GM12878 (cell line): Measurements from ENCODE around the gene LYZL1. TPM values are rescaled to one million over a fixed set of nuclear protein-coding genes. Genes with fewer than 3 reads are reported as not detected.

ENCODE experiments used
- ATAC-seq: fragments of 200-7000 bp; cut with Tn5 transposase; 3 replicates; pipeline ENCODE4 v1.9.1; 2020; ENCODE audit warnings: mild to moderate bottlenecking, moderate library complexity
- BruUV-seq: library from RNA; stranded (reverse); fragments of 400-500 nt; replicated peaks from 2 replicates; lab custom pipeline; 2021; lab: Mats Ljungman, UMichigan
- CTCF ChIA-PET: fragments of 300-600 bp; sonication (Branson Sonifier 250); formaldehyde crosslinking; extraction: SDS; loops from one replicate; lab custom pipeline; 2021; ENCODE audit warnings: inconsistent platforms; lab: Yijun Ruan, JAX
- POLR2A ChIA-PET: fragments of 350-600 bp; formaldehyde crosslinking; extraction: SDS; loops from one replicate; lab custom pipeline; 2021; ENCODE audit warnings: inconsistent platforms; lab: Charles Lee
- RAD21 ChIA-PET: fragments of 300-600 bp; sonication (Branson Sonifier 250); formaldehyde crosslinking; loops from one replicate; lab custom pipeline; 2023; ENCODE audit warnings: antibody characterized with exemption; ENCODE audit not compliant: unreplicated experiment; lab: Charles Lee
- SMC1A ChIA-PET: fragments of 300-600 bp; sonication (Branson Sonifier 250); formaldehyde crosslinking; loops from one replicate; lab custom pipeline; 2023; ENCODE audit not compliant: unreplicated experiment, uncharacterized antibody; lab: Charles Lee
- DNase-seq: peaks from one replicate; pipeline ENCODE4 v3.0.0-alpha.2; 2011; ENCODE audit warnings: low read depth, low spot score
- FAIRE-seq: peaks from 3 replicates; lab custom pipeline; 2011; peaks lifted over from hg19 to GRCh38; lab: Jason Lieb, UNC
- H2AFZ ChIP-seq: 2 replicates; pipeline ENCODE4 v1.6.0; 2011; ENCODE audit warnings: low read depth, low read length, control low read depth; ENCODE audit not compliant: control insufficient read depth
- H3K27ac ChIP-seq: 2 replicates; pipeline ENCODE4 v1.5.1; 2011; ENCODE audit warnings: control low read depth; ENCODE audit not compliant: control insufficient read depth, insufficient read depth
- H3K27me3 ChIP-seq, 2 experiments: replicated peaks in 1 of 2; 2 replicates each; pipeline versions ENCODE4 v1.6.0 to v1.6.1; 2011; ENCODE audit warnings: low read length in 1 of 2; ENCODE audit not compliant: control insufficient read depth in 2 of 2, insufficient read depth in 2 of 2
- H3K36me3 ChIP-seq, 2 experiments: 2 replicates each; pipeline ENCODE4 v1.5.1; 2011; ENCODE audit warnings: low read length in 1 of 2; ENCODE audit not compliant: control insufficient read depth in 2 of 2, insufficient read depth in 2 of 2
- H3K4me1 ChIP-seq: 2 replicates; pipeline ENCODE4 v1.6.1; 2011; ENCODE audit warnings: mild to moderate bottlenecking, low read length, moderate library complexity, mixed read lengths; ENCODE audit not compliant: control insufficient read depth, insufficient read depth
- H3K4me2 ChIP-seq: 2 replicates; pipeline ENCODE4 v1.6.0; 2011; ENCODE audit warnings: control low read depth; ENCODE audit not compliant: control insufficient read depth, insufficient read depth
- H3K4me3 ChIP-seq: fragments of 200-600 bp; sonication (generic); 2 replicates; pipeline ENCODE4 v1.5.1; 2016
- H3K79me2 ChIP-seq: 2 replicates; pipeline ENCODE4 v1.6.0; 2011; ENCODE audit warnings: low read length; ENCODE audit not compliant: control insufficient read depth, insufficient read depth
- H3K9ac ChIP-seq: 2 replicates; pipeline ENCODE4 v1.8.0; 2011; ENCODE audit warnings: low read length, control low read depth, mixed read lengths; ENCODE audit not compliant: control insufficient read depth, insufficient read depth
- H3K9me3 ChIP-seq: replicated peaks from 3 replicates; pipeline ENCODE4 v1.5.1; 2011; ENCODE audit warnings: mild to moderate bottlenecking, low read length; ENCODE audit not compliant: control insufficient read depth, insufficient read depth
- H4K20me1 ChIP-seq: 2 replicates; pipeline ENCODE4 v1.6.0; 2011; ENCODE audit not compliant: control insufficient read depth, insufficient read depth
- ATF7 ChIP-seq: fragments of 450-650 bp; IDR thresholded peaks from 2 replicates; pipeline ENCODE4 v1.6.1; 2016; ENCODE audit warnings: low read depth, mild to moderate bottlenecking
- CHD4 ChIP-seq: fragments of 200-600 bp; sonication (generic); IDR thresholded peaks from 2 replicates; pipeline ENCODE4 v1.6.1; 2016; ENCODE audit warnings: mild to moderate bottlenecking
- CREB1 ChIP-seq: IDR thresholded peaks from 2 replicates; pipeline ENCODE4 v1.6.1; 2012; ENCODE audit warnings: low read depth, mild to moderate bottlenecking, inconsistent platforms
- EGR1 ChIP-seq, 2 experiments: IDR thresholded peaks; 1 replicate in 1 of 2; 2 replicates in 1 of 2; pipeline ENCODE4 v1.6.1; 2011 to 2012; ENCODE audit warnings: low read depth in 2 of 2, low read length in 2 of 2, borderline replicate concordance in 1 of 2, mild to moderate bottlenecking in 1 of 2, moderate library complexity in 1 of 2
- IKZF2 ChIP-seq, 2 experiments: fragments of 450-650 bp; IDR thresholded peaks; 2 replicates each; pipeline ENCODE4 v1.6.1; 2017; ENCODE audit warnings: mild to moderate bottlenecking in 2 of 2, moderate library complexity in 2 of 2
- KDM1A ChIP-seq: fragments of 200-600 bp; sonication (generic); IDR thresholded peaks from 2 replicates; pipeline ENCODE4 v1.6.1; 2016; ENCODE audit warnings: borderline replicate concordance
- KLF5 ChIP-seq: fragments of 450-650 bp; IDR thresholded peaks from 2 replicates; pipeline ENCODE4 v1.6.1; 2014; ENCODE audit warnings: mild to moderate bottlenecking; ENCODE audit not compliant: partially characterized antibody
- MEF2B ChIP-seq: fragments of 450-650 bp; IDR thresholded peaks from 2 replicates; pipeline ENCODE4 v1.6.1; 2018; ENCODE audit warnings: mild to moderate bottlenecking, moderate library complexity; ENCODE audit not compliant: partially characterized antibody, poor library complexity, severe bottlenecking
- MTA3 ChIP-seq: IDR thresholded peaks from 2 replicates; pipeline ENCODE4 v1.6.1; 2012; ENCODE audit warnings: low read length, inconsistent platforms, borderline replicate concordance
- NR2C2 ChIP-seq: IDR thresholded peaks from 2 replicates; pipeline ENCODE4 v1.6.1; 2011; ENCODE audit warnings: borderline replicate concordance, low read depth; ENCODE audit not compliant: control insufficient read depth, insufficient read length
- POU2F2 ChIP-seq: IDR thresholded peaks from 3 replicates; pipeline ENCODE4 v1.6.1; 2011; ENCODE audit warnings: low read depth, mild to moderate bottlenecking, low read length, borderline replicate concordance
- RCOR1 ChIP-seq: conservative IDR thresholded peaks from 2 replicates; pipeline ENCODE4 v1.6.1; 2012; ENCODE audit warnings: low read depth, low read length, improper control_type of control experiment
- RUNX3 ChIP-seq: IDR thresholded peaks from 2 replicates; pipeline ENCODE4 v1.6.1; 2012; ENCODE audit warnings: low read length, inconsistent platforms
- SREBF1 ChIP-seq: IDR thresholded peaks from 2 replicates; pipeline ENCODE4 v1.6.1; 2012; ENCODE audit warnings: mild to moderate bottlenecking, low read length
- WGBS: methylation state at CpG from one replicate; pipeline ENCODE4 v1.1.6; 2016; ENCODE audit warnings: low lambda C conversion rate; ENCODE audit not compliant: insufficient replicate concordance, insufficient coverage; ENCODE audit errors: missing lambda C conversion rate; 5-methylcytosine and 5-hydroxymethylcytosine counted together
- in situ Hi-C: fragments of 300-500 bp; cut with MboI; formaldehyde crosslinking; loops from 9 replicates; pipeline ENCODE4 v1.14.3; 2018; ENCODE audit warnings: mixed read lengths
- intact Hi-C: fragments of 100-400 bp; cut with micrococcal nuclease; formaldehyde crosslinking; loops from one replicate; pipeline ENCODE4 v1.14.2; 2022; ENCODE audit not compliant: unreplicated experiment
- polyA plus RNA-seq, 11 experiments: library from polyadenylated mRNA; depleted of rRNA in 4 of 11; unstranded in 6 of 11; stranded (reverse) in 5 of 11; fragments of >200 nt; fragmentation: Nextera tagmentation in 4 of 11; fragmentation: Illumina TruSeq in 1 of 11; extraction: Ambion mirVana in 4 of 11; extraction: Trizol in 1 of 11; gene quantifications; 1 replicate in 1 of 11; 2 replicates in 10 of 11; pipeline versions ENCODE4 v1.2.1 to v1.2.3, GENCODE V29; 2011 to 2016; ENCODE audit warnings: inconsistent platforms in 2 of 11, missing spikeins in 2 of 11, low read depth in 1 of 11
- total RNA-seq, 4 experiments: library from RNA; depleted of rRNA in 3 of 4; stranded (reverse); fragments of >200 nt in 3 of 4; fragmentation: Illumina TruSeq in 1 of 4; extraction: Trizol in 1 of 4; gene quantifications; 2 replicates each; pipeline versions ENCODE4 v1.2.1 to v1.2.3, GENCODE V29; 2013 to 2021
- TF ChIP-seq, protein P1 (sequence below): fragments of 450-650 bp; IDR thresholded peaks from 2 replicates; pipeline ENCODE4 v1.6.1; 2017; ENCODE audit warnings: mild to moderate bottlenecking, low read depth, inconsistent platforms; ENCODE audit not compliant: poor library complexity, severe bottlenecking
- TF ChIP-seq, protein P2 (sequence below): IDR thresholded peaks from 2 replicates; pipeline ENCODE4 v1.6.1; 2012; ENCODE audit warnings: low read depth, low read length, improper control_type of control experiment

The LYZL1 gene
- total and polyA plus RNA-seq, 10 of the 15 experiments (the other 5 are each of a cell fraction or from before 2014, with no cell fraction given) = not detected

DNA sequence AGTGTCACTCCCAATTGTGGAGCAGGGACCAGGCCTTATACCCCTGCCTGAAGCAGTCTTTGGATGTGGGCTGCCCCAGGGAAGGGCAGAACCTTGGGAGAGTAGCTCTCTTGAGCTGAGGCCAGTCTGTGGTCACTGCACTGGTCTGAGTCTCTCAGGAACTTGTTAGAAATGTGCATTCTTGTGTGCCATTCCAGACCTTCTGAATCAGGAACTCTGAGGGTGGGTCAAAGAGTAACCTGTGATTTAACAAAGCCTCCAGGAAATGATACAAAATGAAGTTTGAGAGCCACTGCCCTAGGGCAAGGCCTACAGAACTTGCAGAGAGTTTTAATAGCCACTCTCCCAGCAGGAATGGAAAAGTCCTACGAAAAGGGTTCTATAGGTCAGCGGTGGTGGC, 68.1 kb downstream of the LYZL1 start:
- no peak for FAIRE-seq
- Histone ChIP-seq H4K20me1 (no peaks in the 10 kb centered on the region), H3K4me2 (no peak overlapping the region), H3K27me3 (no peaks in the 10 kb centered on the region), H3K27ac (no peak overlapping the region), H3K4me1 (no peaks in the 10 kb centered on the region), H3K9ac (no peak overlapping the region), H3K9me3 (no peaks in the 10 kb centered on the region), H3K36me3 (no peaks in the 10 kb centered on the region), H2AFZ (no peak overlapping the region), H3K4me3 (no peak overlapping the region), H3K79me2 (no peaks in the 10 kb centered on the region)
- in situ Hi-C loops (no loop called here), intact Hi-C loops (no loop called here)
- RAD21 ChIA-PET = no interaction called here
- POLR2A ChIA-PET = no interaction called here
- 40% methylated on average over 2 of the region's 2 CpGs for WGBS
- no peak for ATAC-seq
- SMC1A ChIA-PET = no interaction called here
- BruUV-seq = no TSS peak
- no peak for DNase-seq
- CTCF ChIA-PET = no interaction called here
- no peak for TF ChIP-seq SREBF1

DNA sequence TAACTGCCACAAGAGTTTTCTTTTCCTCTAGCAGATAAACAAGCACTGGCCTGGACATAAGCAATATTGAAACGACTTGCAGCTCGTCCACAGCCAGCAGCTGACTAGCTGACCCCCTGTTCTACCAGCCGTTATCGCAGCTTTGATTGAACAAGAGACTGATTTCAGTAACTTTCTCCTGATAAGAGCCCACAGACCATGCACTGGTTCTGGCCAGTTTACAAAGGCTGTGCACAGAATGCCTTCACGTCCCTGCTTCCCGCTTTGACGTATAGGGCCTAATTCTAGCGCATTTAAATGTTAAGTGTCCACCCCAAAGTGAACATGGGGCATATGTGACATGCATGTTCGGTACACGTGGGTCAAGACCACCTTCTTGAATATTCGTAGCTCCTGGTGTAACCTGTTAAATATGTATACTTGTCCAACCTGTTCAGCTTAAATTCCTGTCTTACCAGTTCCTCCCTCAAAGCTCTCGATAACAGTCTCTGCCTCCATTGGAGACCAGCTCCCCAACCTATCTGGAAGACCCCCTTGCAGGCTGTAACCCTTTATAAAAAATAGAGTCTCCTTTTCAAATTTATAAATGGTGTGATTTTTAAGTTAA, 69.2 kb downstream of the LYZL1 start:
- Histone ChIP-seq H3K4me3 (no peak overlapping the region), H3K79me2 (no peaks in the 10 kb centered on the region), H4K20me1 (no peaks in the 10 kb centered on the region), H3K27ac (no peak overlapping the region), H3K9ac (no peak overlapping the region), H2AFZ (no peak overlapping the region), H3K27me3 (no peaks in the 10 kb centered on the region), H3K9me3 (no peaks in the 10 kb centered on the region), H3K36me3 (no peaks in the 10 kb centered on the region), H3K4me1 (no peaks in the 10 kb centered on the region), H3K4me2 (no peak overlapping the region)
- no peak for FAIRE-seq
- DNase-seq = no peak
- ChIA-PET CTCF (no interaction called here), POLR2A (no interaction called here), SMC1A (interaction anchor here (0.5 to 1.1 kb wide), 2 partner anchors 53 to 113 kb away, joined by 3 read pairs; no protein-coding TSS in a partner anchor), RAD21 (no interaction called here)
- intact Hi-C loops = no loop called here
- BruUV-seq = no TSS peak
- ATAC-seq = no peak
- in situ Hi-C loops = no loop called here
- WGBS = 32% methylated on average over 12 of the region's 12 CpGs
- TF ChIP-seq RCOR1 (no peak), KDM1A (no peak), POU2F2 (no peak), RUNX3 (no peak), KLF5 (no peak), CREB1 (no peak), NR2C2 (no peak), CHD4 (no peak), IKZF2 (IDR thresholded peaks at IDR 0.05) (no peak), EGR1 (IDR thresholded peaks at IDR 0.05; ENCODE audit: borderline replicate concordance in 1 of 2, low read depth in 2 of 2, low read length in 2 of 2) (no peak), ATF7 (no peak), MTA3 (no peak), MEF2B (no peak)
- TF ChIP-seq, protein P1, sequence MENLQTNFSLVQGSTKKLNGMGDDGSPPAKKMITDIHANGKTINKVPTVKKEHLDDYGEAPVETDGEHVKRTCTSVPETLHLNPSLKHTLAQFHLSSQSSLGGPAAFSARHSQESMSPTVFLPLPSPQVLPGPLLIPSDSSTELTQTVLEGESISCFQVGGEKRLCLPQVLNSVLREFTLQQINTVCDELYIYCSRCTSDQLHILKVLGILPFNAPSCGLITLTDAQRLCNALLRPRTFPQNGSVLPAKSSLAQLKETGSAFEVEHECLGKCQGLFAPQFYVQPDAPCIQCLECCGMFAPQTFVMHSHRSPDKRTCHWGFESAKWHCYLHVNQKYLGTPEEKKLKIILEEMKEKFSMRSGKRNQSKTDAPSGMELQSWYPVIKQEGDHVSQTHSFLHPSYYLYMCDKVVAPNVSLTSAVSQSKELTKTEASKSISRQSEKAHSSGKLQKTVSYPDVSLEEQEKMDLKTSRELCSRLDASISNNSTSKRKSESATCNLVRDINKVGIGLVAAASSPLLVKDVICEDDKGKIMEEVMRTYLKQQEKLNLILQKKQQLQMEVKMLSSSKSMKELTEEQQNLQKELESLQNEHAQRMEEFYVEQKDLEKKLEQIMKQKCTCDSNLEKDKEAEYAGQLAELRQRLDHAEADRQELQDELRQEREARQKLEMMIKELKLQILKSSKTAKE = no peak
- TF ChIP-seq, protein P2, sequence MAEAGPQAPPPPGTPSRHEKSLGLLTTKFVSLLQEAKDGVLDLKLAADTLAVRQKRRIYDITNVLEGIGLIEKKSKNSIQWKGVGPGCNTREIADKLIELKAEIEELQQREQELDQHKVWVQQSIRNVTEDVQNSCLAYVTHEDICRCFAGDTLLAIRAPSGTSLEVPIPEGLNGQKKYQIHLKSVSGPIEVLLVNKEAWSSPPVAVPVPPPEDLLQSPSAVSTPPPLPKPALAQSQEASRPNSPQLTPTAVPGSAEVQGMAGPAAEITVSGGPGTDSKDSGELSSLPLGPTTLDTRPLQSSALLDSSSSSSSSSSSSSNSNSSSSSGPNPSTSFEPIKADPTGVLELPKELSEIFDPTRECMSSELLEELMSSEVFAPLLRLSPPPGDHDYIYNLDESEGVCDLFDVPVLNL = no peak
